HepG2 (cell line): ENCODE data around the gene LCORL. TPM values are rescaled to one million over a fixed set of nuclear protein-coding genes. Genes with fewer than 3 reads are reported as not detected.
A peak's percentile ranks its signal among the peaks of the same experiment; 100 is the strongest.

Experiments used
- GFI1 ChIP-seq: sonication (generic); formaldehyde crosslinking; IDR thresholded peaks from 2 replicates; pipeline ENCODE4 v1.5.0; 2020; ENCODE audit warnings: missing genetic modification reagents, mild to moderate bottlenecking, borderline replicate concordance
- HMG20A ChIP-seq: IDR thresholded peaks from 2 replicates; pipeline ENCODE4 v1.6.1; 2016; ENCODE audit warnings: borderline replicate concordance
- HMG20B ChIP-seq: conservative IDR thresholded peaks from 2 replicates; pipeline ENCODE4 v1.6.1; 2016; ENCODE audit warnings: missing genetic modification reagents, missing compliant biosample characterization
- MLXIP ChIP-seq: sonication (generic); formaldehyde crosslinking; IDR thresholded peaks from 2 replicates; pipeline ENCODE4 v1.9.0; 2021; ENCODE audit warnings: missing genetic modification reagents, borderline replicate concordance
- MTF2 ChIP-seq: sonication (generic); formaldehyde crosslinking; IDR thresholded peaks from 2 replicates; pipeline ENCODE4 v1.5.0; 2020; ENCODE audit warnings: missing genetic modification reagents, borderline replicate concordance
- NAIF1 ChIP-seq: sonication (generic); formaldehyde crosslinking; IDR thresholded peaks from 2 replicates; pipeline ENCODE4 v1.5.0; 2020; ENCODE audit warnings: mild to moderate bottlenecking, missing genetic modification reagents, borderline replicate concordance
- NCOR1 ChIP-seq: fragments of 200-600 bp; sonication (generic); IDR thresholded peaks from 2 replicates; pipeline ENCODE4 v1.7.0; 2017; ENCODE audit warnings: antibody characterized with exemption, low read length, borderline replicate concordance
- NR2F1 ChIP-seq, 2 experiments: fragments of 450-650 bp in 1 of 2; formaldehyde crosslinking in 1 of 2; IDR thresholded peaks; 2 replicates each; pipeline versions ENCODE4 v1.5.0 to v1.6.1; 2016 to 2020; ENCODE audit warnings: mild to moderate bottlenecking in 1 of 2, missing compliant biosample characterization in 1 of 2, missing genetic modification reagents in 1 of 2, moderate library complexity in 1 of 2
- RAD21 ChIP-seq: fragments of 450-650 bp; formaldehyde crosslinking; IDR thresholded peaks from 2 replicates; pipeline ENCODE4 v1.5.0; 2020; ENCODE audit warnings: mild to moderate bottlenecking
- REPIN1 ChIP-seq: sonication (generic); formaldehyde crosslinking; IDR thresholded peaks from 2 replicates; pipeline ENCODE4 v1.8.0; 2022; ENCODE audit warnings: missing genetic modification reagents, low read depth, mild to moderate bottlenecking, borderline replicate concordance
- SIX1 ChIP-seq: sonication (generic); formaldehyde crosslinking; IDR thresholded peaks from 2 replicates; pipeline ENCODE4 v1.4.0; 2020; ENCODE audit warnings: missing genetic modification reagents, borderline replicate concordance
- THAP9 ChIP-seq: sonication (generic); formaldehyde crosslinking; IDR thresholded peaks from 2 replicates; pipeline ENCODE4; 2020; ENCODE audit warnings: missing genetic modification reagents, mild to moderate bottlenecking, borderline replicate concordance
- ZC3H13 ChIP-seq: sonication (generic); formaldehyde crosslinking; IDR thresholded peaks from 2 replicates; pipeline ENCODE4 v1.8.1; 2023; ENCODE audit warnings: mild to moderate bottlenecking, missing genetic modification reagents, moderate library complexity
- ZFP36 ChIP-seq: fragments of 150-350 bp; IDR thresholded peaks from 2 replicates; pipeline ENCODE4 v1.6.1; 2018; ENCODE audit warnings: borderline replicate concordance, low read length, low read depth; ENCODE audit not compliant: partially characterized antibody
- ZNF101 ChIP-seq: sonication (generic); formaldehyde crosslinking; IDR thresholded peaks from 2 replicates; pipeline ENCODE4 v1.4.0; 2020; ENCODE audit warnings: mild to moderate bottlenecking, low read depth, missing genetic modification reagents, borderline replicate concordance
- ZNF749 ChIP-seq: sonication (generic); formaldehyde crosslinking; IDR thresholded peaks from 2 replicates; pipeline ENCODE4 v1.8.0; 2022; ENCODE audit warnings: mild to moderate bottlenecking, missing genetic modification reagents, moderate library complexity, borderline replicate concordance
- ZSCAN30 ChIP-seq: sonication (generic); formaldehyde crosslinking; IDR thresholded peaks from 2 replicates; pipeline ENCODE4 v1.5.0; 2020; ENCODE audit warnings: mild to moderate bottlenecking, missing genetic modification reagents
- polyA plus RNA-seq, 8 experiments: library from polyadenylated mRNA; depleted of rRNA in 3 of 8; stranded (reverse) in 7 of 8; unstranded in 1 of 8; fragments of >200 nt; fragmentation: Illumina TruSeq in 4 of 8; extraction: Trizol in 4 of 8; gene quantifications; 2 replicates each; pipeline versions ENCODE4 v1.2.1 to v1.2.3, GENCODE V29; 2011 to 2016; ENCODE audit warnings: low read depth in 4 of 8, missing spikeins in 1 of 8, mixed read lengths in 1 of 8; ENCODE audit not compliant: insufficient read depth in 1 of 8
- total RNA-seq, 5 experiments: library from RNA; depleted of rRNA; stranded (reverse); fragments of >200 nt; fragmentation: Illumina TruSeq; extraction: Trizol; gene quantifications; 2 replicates each; pipeline ENCODE4 v1.2.3, GENCODE V29; 2016; ENCODE audit warnings: low read depth in 1 of 5
- TF ChIP-seq, protein P1 (sequence below): IDR thresholded peaks from 2 replicates; pipeline ENCODE4 v1.6.1; 2016; ENCODE audit warnings: missing compliant biosample characterization, missing genetic modification reagents, borderline replicate concordance
- TF ChIP-seq, protein P2 (sequence below): sonication (generic); formaldehyde crosslinking; IDR thresholded peaks from 2 replicates; pipeline ENCODE4 v1.5.1; 2020; ENCODE audit warnings: missing genetic modification reagents, mild to moderate bottlenecking, borderline replicate concordance

Gene LCORL
- total and polyA plus RNA-seq, 2 of the 13 experiments (the other 11 are each of a cell fraction or from before 2014, with no cell fraction given) = 5.3 to 14.5 TPM

DNA sequence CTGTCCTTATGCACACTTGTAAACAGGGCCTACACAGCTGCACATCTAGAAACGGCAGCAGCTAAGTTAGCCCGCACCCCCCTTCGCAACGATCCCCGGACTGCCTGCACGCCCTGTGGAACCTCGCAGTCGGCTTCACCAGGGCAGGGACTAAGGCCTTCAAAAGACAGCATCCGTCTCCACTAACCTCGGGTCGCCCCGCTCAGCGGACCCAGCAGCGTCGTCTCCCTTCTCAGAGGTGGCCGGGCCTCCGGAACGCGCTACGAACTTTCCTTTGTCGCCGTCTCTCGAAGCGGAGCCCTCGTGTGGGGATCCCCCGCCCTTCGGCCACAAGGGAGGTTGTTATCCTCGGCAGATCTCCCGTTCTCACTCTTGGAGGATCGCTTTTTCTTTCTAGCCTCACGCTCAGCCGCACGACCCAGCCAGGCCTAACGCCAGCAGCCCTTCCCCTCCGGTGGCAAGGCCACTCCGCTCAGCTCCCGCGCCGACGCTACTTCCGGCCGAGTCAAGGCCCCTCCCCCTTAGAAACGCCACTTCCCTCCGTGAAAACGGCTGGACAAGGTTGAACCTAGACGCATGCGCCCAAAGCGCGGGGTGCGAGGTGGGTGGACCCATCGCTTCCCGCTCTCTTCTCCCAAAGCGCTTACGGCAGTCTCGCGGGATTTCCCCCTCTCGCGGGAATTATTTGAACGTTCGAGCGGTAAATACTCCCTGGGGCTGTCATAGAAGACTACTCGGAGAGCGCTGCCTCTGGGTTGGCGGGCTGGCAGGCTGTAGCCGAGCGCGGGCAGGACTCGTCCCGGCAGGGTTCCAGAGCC is 211.1 kb downstream of the LCORL start, which contains the start of the genes DCAF16 and NCAPG (continued):
- TF ChIP-seq NR2F1 (CRISPR knock-in tag; IDR thresholded peaks at IDR 0.05) (no peak), NCOR1 (no peak; the same call in 1 of the 2 replicates), ZSCAN30 (CRISPR knock-in tag) (no peak), SIX1 (CRISPR knock-in tag) (no peak), MTF2 (no peak), ZNF101 (no peak), HMG20A (CRISPR knock-in tag) (no peak), REPIN1 (CRISPR knock-in tag) (peak; percentile 90), HMG20B (no peak), THAP9 (CRISPR knock-in tag) (peak; percentile 85), NAIF1 (CRISPR knock-in tag) (peak; percentile 73; the same call in 1 of the 2 replicates), RAD21 (CRISPR knock-in tag) (peak; percentile 52), GFI1 (CRISPR knock-in tag) (peak; percentile 25; the same call in 1 of the 2 replicates), MLXIP (CRISPR knock-in tag) (no peak), ZFP36 (no peak), ZNF749 (CRISPR knock-in tag) (no peak), ZC3H13 (CRISPR knock-in tag) (peak; percentile 88; the same call in 1 of the 2 replicates)
- TF ChIP-seq, protein P1, sequence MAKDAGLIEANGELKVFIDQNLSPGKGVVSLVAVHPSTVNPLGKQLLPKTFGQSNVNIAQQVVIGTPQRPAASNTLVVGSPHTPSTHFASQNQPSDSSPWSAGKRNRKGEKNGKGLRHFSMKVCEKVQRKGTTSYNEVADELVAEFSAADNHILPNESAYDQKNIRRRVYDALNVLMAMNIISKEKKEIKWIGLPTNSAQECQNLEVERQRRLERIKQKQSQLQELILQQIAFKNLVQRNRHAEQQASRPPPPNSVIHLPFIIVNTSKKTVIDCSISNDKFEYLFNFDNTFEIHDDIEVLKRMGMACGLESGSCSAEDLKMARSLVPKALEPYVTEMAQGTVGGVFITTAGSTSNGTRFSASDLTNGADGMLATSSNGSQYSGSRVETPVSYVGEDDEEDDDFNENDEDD (CRISPR knock-in tag) = peak; percentile 99
- TF ChIP-seq, protein P2, sequence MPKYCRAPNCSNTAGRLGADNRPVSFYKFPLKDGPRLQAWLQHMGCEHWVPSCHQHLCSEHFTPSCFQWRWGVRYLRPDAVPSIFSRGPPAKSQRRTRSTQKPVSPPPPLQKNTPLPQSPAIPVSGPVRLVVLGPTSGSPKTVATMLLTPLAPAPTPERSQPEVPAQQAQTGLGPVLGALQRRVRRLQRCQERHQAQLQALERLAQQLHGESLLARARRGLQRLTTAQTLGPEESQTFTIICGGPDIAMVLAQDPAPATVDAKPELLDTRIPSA (CRISPR knock-in tag) = no peak
